K562 (cell line): ENCODE data around the gene BRCA1. TPM values are rescaled to one million over a fixed set of nuclear protein-coding genes. Genes with fewer than 3 reads are reported as not detected.
A peak's percentile ranks its signal among the peaks of the same experiment; 100 is the strongest.

ENCODE experiments used
- CCNT2 ChIP-seq: IDR thresholded peaks from 2 replicates; pipeline ENCODE4 v1.6.1; 2011; ENCODE audit warnings: borderline replicate concordance, low read depth, mild to moderate bottlenecking, moderate library complexity, mixed read lengths, low read length; ENCODE audit not compliant: insufficient read length; ENCODE audit errors: extremely low read depth
- CEBPZ ChIP-seq: fragments of 150-350 bp; IDR thresholded peaks from 2 replicates; pipeline ENCODE4 v1.6.1; 2014; ENCODE audit warnings: low read depth, mild to moderate bottlenecking, low read length, borderline replicate concordance
- CXXC5 ChIP-seq: fragments of 250-450 bp; sonication (Bioruptor Pico); IDR thresholded peaks from 2 replicates; pipeline ENCODE4 v1.8.0; 2022; ENCODE audit warnings: inconsistent platforms, mild to moderate bottlenecking, moderate library complexity
- FUS ChIP-seq: fragments of 200-400 bp; formaldehyde crosslinking; optimal IDR thresholded peaks from 2 replicates; pipeline ENCODE3; 2017; ENCODE audit warnings: low read depth, low read length
- JUND ChIP-seq, 2 experiments: IDR thresholded peaks; 2 replicates in 1 of 2; 3 replicates in 1 of 2; pipeline ENCODE4 v1.6.1; 2011; ENCODE audit warnings: borderline replicate concordance in 2 of 2, low read depth in 2 of 2, low read length in 2 of 2, improper control_type of control experiment in 1 of 2, missing biosample characterization in 1 of 2, missing genetic modification characterization in 1 of 2, missing genetic modification reagents in 1 of 2
- SIN3B ChIP-seq: fragments of 450-650 bp; IDR thresholded peaks from 2 replicates; pipeline ENCODE4 v1.6.1; 2017; ENCODE audit warnings: low read depth, mild to moderate bottlenecking, moderate library complexity
- TAF1 ChIP-seq: IDR thresholded peaks from 2 replicates; pipeline ENCODE4 v1.6.1; 2011; ENCODE audit warnings: mild to moderate bottlenecking, low read length, moderate library complexity; ENCODE audit not compliant: insufficient read depth, control insufficient read depth, severe bottlenecking; ENCODE audit errors: extremely low read depth
- THRA ChIP-seq: fragments of 450-650 bp; IDR thresholded peaks from 2 replicates; pipeline ENCODE4 v1.6.1; 2017; ENCODE audit warnings: mild to moderate bottlenecking, moderate library complexity
- UBTF ChIP-seq, 2 experiments: IDR thresholded peaks; 2 replicates each; pipeline ENCODE4 v1.6.1; 2012; ENCODE audit warnings: improper control_type of control experiment in 2 of 2, low read depth in 2 of 2, low read length in 2 of 2, borderline replicate concordance in 1 of 2
- ZBTB5 ChIP-seq: fragments of 450-650 bp; IDR thresholded peaks from 2 replicates; pipeline ENCODE4 v1.6.1; 2017; ENCODE audit warnings: antibody characterized with exemption
- ZNF239 ChIP-seq: fragments of 250-450 bp; sonication (Bioruptor Pico); IDR thresholded peaks from 2 replicates; pipeline ENCODE4 v1.4.0; 2020; ENCODE audit warnings: mild to moderate bottlenecking
- ZNF280A ChIP-seq: fragments of 450-650 bp; IDR thresholded peaks from 2 replicates; pipeline ENCODE4 v1.6.1; 2018; ENCODE audit warnings: mild to moderate bottlenecking, low read depth; ENCODE audit not compliant: partially characterized antibody
- ZNF717 ChIP-seq: fragments of 250-450 bp; sonication (Bioruptor Pico); IDR thresholded peaks from 2 replicates; pipeline ENCODE4 v1.5.0; 2021
- ZNF778 ChIP-seq: fragments of 450-650 bp; formaldehyde crosslinking; IDR thresholded peaks from 2 replicates; pipeline ENCODE4 v1.4.0; 2020; ENCODE audit warnings: mild to moderate bottlenecking, moderate library complexity
- polyA plus RNA-seq, 8 experiments: library from polyadenylated mRNA; depleted of rRNA in 4 of 8; stranded (reverse) in 5 of 8; unstranded in 3 of 8; fragments of >200 nt; fragmentation: Nextera tagmentation in 2 of 8; fragmentation: Illumina TruSeq in 1 of 8; extraction: Ambion mirVana in 2 of 8; extraction: Trizol in 1 of 8; gene quantifications; 2 replicates each; pipeline versions ENCODE4 v1.2.1 to v1.2.3, GENCODE V29; 2011 to 2014; ENCODE audit warnings: inconsistent platforms in 1 of 8, missing spikeins in 1 of 8
- total RNA-seq, 7 experiments: library from RNA; depleted of rRNA in 6 of 7; stranded (reverse); fragments of >200 nt in 6 of 7; fragmentation: Illumina TruSeq in 2 of 7; extraction: Trizol in 2 of 7; gene quantifications; 2 replicates each; pipeline versions ENCODE4 v1.2.1 to v1.2.3, GENCODE V29; 2011 to 2021; ENCODE audit warnings: low replicate concordance in 1 of 7

Gene BRCA1
- total and polyA plus RNA-seq, 9 of the 15 experiments (the other 6 are each of a cell fraction or from before 2014, with no cell fraction given) = 25.9 to 95.3 (median 62.3) TPM

- TF ChIP-seq SIN3B (no peak), CEBPZ (peak; percentile 57; the same call in 1 of the 2 replicates), JUND (IDR thresholded peaks at IDR 0.05; ENCODE audit: borderline replicate concordance, low read depth, low read length) (peak; percentile 58), JUND (tag; IDR thresholded peaks at IDR 0.05; ENCODE audit: borderline replicate concordance, low read depth, low read length) (peak; percentile 2; the same call in 1 of the 3 replicates), ZBTB5 (no peak), ZNF778 (no peak), THRA (no peak), FUS (no peak), CXXC5 (peak; percentile 73), UBTF (IDR thresholded peaks at IDR 0.05; ENCODE audit: borderline replicate concordance in 1 of 2, low read depth in 2 of 2, low read length in 2 of 2) (peak; percentile 87 to 92; a peak in 3 of 4 replicates), ZNF717 (no peak), ZNF280A (no peak), TAF1 (peak; percentile 90), CCNT2 (peak; percentile 31), ZNF239 (CRISPR knock-in tag) (no peak)
These were observed 45.8 kb upstream of the BRCA1 start, which contains the start of gene NBR1 (continued) for GRCh38 chr17:43170766-43171585.
